ENCODE data around the gene VSTM4.

- TF ChIP-seq YY1 (IDR thresholded peaks at IDR 0.05; ENCODE audit: low read depth): no peak
- TF ChIP-seq EP300 (IDR thresholded peaks at IDR 0.05; ENCODE audit: borderline replicate concordance): no peak
- TF ChIP-seq RAD21 (IDR thresholded peaks at IDR 0.05; ENCODE audit: low read depth): no peak
- TF ChIP-seq, protein P1, sequence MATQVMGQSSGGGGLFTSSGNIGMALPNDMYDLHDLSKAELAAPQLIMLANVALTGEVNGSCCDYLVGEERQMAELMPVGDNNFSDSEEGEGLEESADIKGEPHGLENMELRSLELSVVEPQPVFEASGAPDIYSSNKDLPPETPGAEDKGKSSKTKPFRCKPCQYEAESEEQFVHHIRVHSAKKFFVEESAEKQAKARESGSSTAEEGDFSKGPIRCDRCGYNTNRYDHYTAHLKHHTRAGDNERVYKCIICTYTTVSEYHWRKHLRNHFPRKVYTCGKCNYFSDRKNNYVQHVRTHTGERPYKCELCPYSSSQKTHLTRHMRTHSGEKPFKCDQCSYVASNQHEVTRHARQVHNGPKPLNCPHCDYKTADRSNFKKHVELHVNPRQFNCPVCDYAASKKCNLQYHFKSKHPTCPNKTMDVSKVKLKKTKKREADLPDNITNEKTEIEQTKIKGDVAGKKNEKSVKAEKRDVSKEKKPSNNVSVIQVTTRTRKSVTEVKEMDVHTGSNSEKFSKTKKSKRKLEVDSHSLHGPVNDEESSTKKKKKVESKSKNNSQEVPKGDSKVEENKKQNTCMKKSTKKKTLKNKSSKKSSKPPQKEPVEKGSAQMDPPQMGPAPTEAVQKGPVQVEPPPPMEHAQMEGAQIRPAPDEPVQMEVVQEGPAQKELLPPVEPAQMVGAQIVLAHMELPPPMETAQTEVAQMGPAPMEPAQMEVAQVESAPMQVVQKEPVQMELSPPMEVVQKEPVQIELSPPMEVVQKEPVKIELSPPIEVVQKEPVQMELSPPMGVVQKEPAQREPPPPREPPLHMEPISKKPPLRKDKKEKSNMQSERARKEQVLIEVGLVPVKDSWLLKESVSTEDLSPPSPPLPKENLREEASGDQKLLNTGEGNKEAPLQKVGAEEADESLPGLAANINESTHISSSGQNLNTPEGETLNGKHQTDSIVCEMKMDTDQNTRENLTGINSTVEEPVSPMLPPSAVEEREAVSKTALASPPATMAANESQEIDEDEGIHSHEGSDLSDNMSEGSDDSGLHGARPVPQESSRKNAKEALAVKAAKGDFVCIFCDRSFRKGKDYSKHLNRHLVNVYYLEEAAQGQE (IDR thresholded peaks at IDR 0.05; ENCODE audit: low read depth): no peak
- TF ChIP-seq EGR1 (IDR thresholded peaks at IDR 0.05): no peak
- TF ChIP-seq, protein P2, sequence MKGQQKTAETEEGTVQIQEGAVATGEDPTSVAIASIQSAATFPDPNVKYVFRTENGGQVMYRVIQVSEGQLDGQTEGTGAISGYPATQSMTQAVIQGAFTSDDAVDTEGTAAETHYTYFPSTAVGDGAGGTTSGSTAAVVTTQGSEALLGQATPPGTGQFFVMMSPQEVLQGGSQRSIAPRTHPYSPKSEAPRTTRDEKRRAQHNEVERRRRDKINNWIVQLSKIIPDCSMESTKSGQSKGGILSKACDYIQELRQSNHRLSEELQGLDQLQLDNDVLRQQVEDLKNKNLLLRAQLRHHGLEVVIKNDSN (IDR thresholded peaks at IDR 0.05): no peak
- TF ChIP-seq ZBTB7A (IDR thresholded peaks at IDR 0.05; ENCODE audit: low read depth): no peak
- no peak for TF ChIP-seq CEBPB (IDR thresholded peaks at IDR 0.05)
- TF ChIP-seq CREB1 (IDR thresholded peaks at IDR 0.05; ENCODE audit: low read depth): no peak
- no peak for TF ChIP-seq TAF1 (IDR thresholded peaks at IDR 0.05; ENCODE audit: low read depth)
Measured at GRCh38 chr10:49114718-49115014, 656 bp downstream of the VSTM4 start.

Measured in Ishikawa (cell line).